ENCODE results near the gene ZNF728. TPM values are rescaled to one million over a fixed set of nuclear protein-coding genes. Genes with fewer than 3 reads are reported as not detected.
"Not testable (repeated sequence)": the region's sequence is repeated elsewhere in the genome, so short reads cannot be mapped to it uniquely, and the experiment has no call there.

ZNF728 gene
- total and polyA plus RNA-seq, 2 of the 13 experiments (the other 11 are each of a cell fraction or from before 2014, with no cell fraction given), result not detected

GRCh38 chr19:22927576-22927975 is 75.4 kb downstream of the ZNF728 start:
- POLR2A ChIA-PET, FAIRE-seq: not testable (repeated sequence)
- WGBS (ENCODE audit: low lambda C conversion rate), result 98% methylated on average over 6 of the region's 34 CpGs

DNA sequence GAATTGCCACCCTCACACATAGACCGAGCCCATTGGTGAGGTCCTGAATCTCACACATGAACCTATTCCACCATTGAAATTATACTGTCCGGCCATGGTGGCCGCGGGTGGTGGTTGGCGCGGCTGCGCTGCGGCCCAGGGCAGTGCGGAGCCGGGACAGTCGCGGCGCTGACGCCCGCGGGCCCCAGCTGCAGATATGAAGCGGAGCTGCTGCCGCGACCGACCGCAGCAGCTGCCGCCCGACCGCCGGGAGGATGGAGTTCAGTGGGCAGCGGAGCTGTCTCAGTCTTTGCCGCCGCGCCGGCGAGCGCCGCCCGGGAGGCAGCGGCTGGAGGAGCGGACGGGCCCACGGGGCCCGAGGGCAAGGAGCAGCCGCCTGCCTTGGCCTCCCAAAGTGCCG is 77.8 kb downstream of the ZNF728 start:
- FAIRE-seq; H3K4me2 ChIP-seq (ENCODE audit: low read depth, low read length); intact Hi-C loops (cut with micrococcal nuclease; ENCODE audit: unreplicated experiment); POLR2A ChIA-PET; ATAC-seq; DNase-seq (ENCODE audit: low spot score); H3K27me3 ChIP-seq (ENCODE audit: control insufficient read depth in 1 of 2, insufficient read depth in 2 of 2, low read length in 2 of 2); H3K79me2 ChIP-seq (ENCODE audit: insufficient read depth, low read length); H3K9ac ChIP-seq (ENCODE audit: insufficient read depth, low read depth, low read length); BruUV-seq (replicated peaks); in situ Hi-C loops (cut with HindIII; ENCODE audit: extremely low pct_ligation_motif_present, low pct_unique_long_range_greater_than_20kb); H3K4me1 ChIP-seq (ENCODE audit: insufficient read depth, low read length); CTCF ChIA-PET (ENCODE audit: low intra/inter-chr PET ratio, low total read pairs); H3K27ac ChIP-seq (ENCODE audit: extremely low read length, insufficient read depth, low read length); H2AFZ ChIP-seq (ENCODE audit: low read length); H3K36me3 ChIP-seq (replicated peaks in 1 of 2; ENCODE audit: control insufficient read depth in 1 of 2, insufficient read depth in 2 of 2, low read length in 2 of 2); H4K20me1 ChIP-seq (ENCODE audit: insufficient read depth, low read length); H3K4me3 ChIP-seq (replicated peaks in 1 of 3; ENCODE audit: insufficient read depth in 1 of 3, low read depth in 2 of 3, low read length in 3 of 3): not testable (repeated sequence)
- peaks cover 61% of the 10 kb centered on the region for H3K9me3 ChIP-seq (ENCODE audit: low read length)
- 100% methylated on average over 1 of the region's 41 CpGs for WGBS (ENCODE audit: low lambda C conversion rate)

More at GRCh38 chr19:22927576-22927975, 75.4 kb downstream of the ZNF728 start:
- H2AFZ ChIP-seq (ENCODE audit: low read length); intact Hi-C loops (cut with micrococcal nuclease; ENCODE audit: unreplicated experiment); H3K4me2 ChIP-seq (ENCODE audit: low read depth, low read length); DNase-seq (ENCODE audit: low spot score); H3K9ac ChIP-seq (ENCODE audit: insufficient read depth, low read depth, low read length); in situ Hi-C loops (cut with HindIII; ENCODE audit: extremely low pct_ligation_motif_present, low pct_unique_long_range_greater_than_20kb); ATAC-seq; H3K27me3 ChIP-seq (ENCODE audit: control insufficient read depth in 1 of 2, insufficient read depth in 2 of 2, low read length in 2 of 2); H3K4me1 ChIP-seq (ENCODE audit: insufficient read depth, low read length); H3K27ac ChIP-seq (ENCODE audit: extremely low read length, insufficient read depth, low read length); CTCF ChIA-PET (ENCODE audit: low intra/inter-chr PET ratio, low total read pairs); H3K79me2 ChIP-seq (ENCODE audit: insufficient read depth, low read length); H3K36me3 ChIP-seq (replicated peaks in 1 of 2; ENCODE audit: control insufficient read depth in 1 of 2, insufficient read depth in 2 of 2, low read length in 2 of 2); H3K4me3 ChIP-seq (replicated peaks in 1 of 3; ENCODE audit: insufficient read depth in 1 of 3, low read depth in 2 of 3, low read length in 3 of 3); BruUV-seq (replicated peaks); H4K20me1 ChIP-seq (ENCODE audit: insufficient read depth, low read length): not testable (repeated sequence)
- H3K9me3 ChIP-seq (ENCODE audit: low read length), result peaks cover 61% of the 10 kb centered on the region

Small RNAs within 50 kb of the gene (small RNA-seq; reads per million reads assigned to genes)
- gene AC022145.2 (ENCODE audit: insufficient read depth in 2 of 3, insufficient read length in 3 of 3, low read depth in 2 of 3, low replicate concordance in 1 of 3), result 0 reads per million in 3 experiments

Other genes with a start within 250 kb of the ZNF728 start
- not detected in 2 replicates for gene ZNF99, start 219.0 kb downstream of the ZNF728 start, total RNA-seq (2016; rRNA removed; fragmentation: Illumina TruSeq; extraction: Trizol)
- not detected in 2 replicates for gene ZNF99, start 219.0 kb downstream of the ZNF728 start, polyA plus RNA-seq (2011; rRNA removed)
- not detected in 2 replicates for gene ZNF723, start 170.9 kb downstream of the ZNF728 start, total RNA-seq (2016; rRNA removed; fragmentation: Illumina TruSeq; extraction: Trizol)
- not detected in 2 replicates for gene ZNF723, start 170.9 kb downstream of the ZNF728 start, polyA plus RNA-seq (2011; rRNA removed)
- 0.07 and 0.08 TPM in 2 replicates for gene ZNF730, start 113.8 kb upstream of the ZNF728 start, total RNA-seq (2016; rRNA removed; fragmentation: Illumina TruSeq; extraction: Trizol)
- gene ZNF730, start 113.8 kb upstream of the ZNF728 start, polyA plus RNA-seq (2011; rRNA removed), result not detected in 2 replicates
- 15.0 and 19.8 TPM in 2 replicates for gene ZNF724, start 247.2 kb upstream of the ZNF728 start, total RNA-seq (2016; rRNA removed; fragmentation: Illumina TruSeq; extraction: Trizol)
- gene ZNF724, start 247.2 kb upstream of the ZNF728 start, polyA plus RNA-seq (2011; rRNA removed), result 1.1 and 1.5 TPM in 2 replicates